ENCODE measurements around the gene PASK. TPM values are rescaled to one million over a fixed set of nuclear protein-coding genes. Genes with fewer than 3 reads are reported as not detected.

PASK gene
- total RNA-seq, 2 experiments from 2014 or later = 26.8 to 84.3 TPM

GRCh38 chr2:241182531-241183133 lies 33.4 kb upstream of the PASK start:
- H3K9me3 ChIP-seq (ENCODE audit: low read length) = no peaks in the 10 kb centered on the region
- POLR2A ChIA-PET = no interaction called here
- no peak overlapping the region for H2AFZ ChIP-seq (ENCODE audit: low read length)
- intact Hi-C loops (cut with micrococcal nuclease; ENCODE audit: unreplicated experiment) = no loop called here
- H3K79me2 ChIP-seq (ENCODE audit: insufficient read depth, low read depth, low read length) = no peaks in the 10 kb centered on the region
- DNase-seq (ENCODE audit: low spot score) = no peak
- peaks cover 6% of the 10 kb centered on the region; the same call in 1 of the 2 replicates for H3K36me3 ChIP-seq (ENCODE audit: insufficient read depth, low read length)
- no peak overlapping the region for H3K4me3 ChIP-seq (ENCODE audit: low read depth, low read length, poor library complexity, severe bottlenecking)
- H3K27ac ChIP-seq (ENCODE audit: low read depth, low read length, poor library complexity, severe bottlenecking) = no peak overlapping the region
- no peaks in the 10 kb centered on the region for H3K9me2 ChIP-seq (ENCODE audit: insufficient read depth, low read length)
- H3K4me1 ChIP-seq (ENCODE audit: insufficient read depth, low read length, poor library complexity, severe bottlenecking) = peaks cover 1% of the 10 kb centered on the region
- CTCF ChIA-PET (ENCODE audit: unreplicated experiment) = no interaction called here
- H4K20me1 ChIP-seq (ENCODE audit: insufficient read depth, low read length) = no peaks in the 10 kb centered on the region
- H3K4me2 ChIP-seq (ENCODE audit: low read length) = no peak overlapping the region
- BruUV-seq (replicated peaks) = no TSS peak
- TF ChIP-seq CTCF (conservative IDR thresholded peaks at IDR 0.05; ENCODE audit: low read length) (no peak), EZH2phosphoT487 (IDR thresholded peaks at IDR 0.05; ENCODE audit: borderline replicate concordance, low read depth, low read length) (no peak)

GRCh38 chr2:241182126-241182525 lies 32.9 kb upstream of the PASK start:
- Histone ChIP-seq H3K79me2 (ENCODE audit: insufficient read depth, low read depth, low read length) (no peaks in the 10 kb centered on the region), H4K20me1 (ENCODE audit: insufficient read depth, low read length) (no peaks in the 10 kb centered on the region), H3K36me3 (ENCODE audit: insufficient read depth, low read length) (peaks cover 8% of the 10 kb centered on the region; the same call in 1 of the 2 replicates), H3K9me3 (ENCODE audit: low read length) (no peaks in the 10 kb centered on the region), H3K4me2 (ENCODE audit: low read length) (no peak overlapping the region), H3K4me1 (ENCODE audit: insufficient read depth, low read length, poor library complexity, severe bottlenecking) (no peaks in the 10 kb centered on the region), H3K27ac (ENCODE audit: low read depth, low read length, poor library complexity, severe bottlenecking) (no peak overlapping the region), H3K9me2 (ENCODE audit: insufficient read depth, low read length) (no peaks in the 10 kb centered on the region), H3K4me3 (ENCODE audit: low read depth, low read length, poor library complexity, severe bottlenecking) (no peak overlapping the region), H2AFZ (ENCODE audit: low read length) (no peak overlapping the region)
- intact Hi-C loops (cut with micrococcal nuclease; ENCODE audit: unreplicated experiment) = no loop called here
- BruUV-seq (replicated peaks) = no TSS peak
- ChIA-PET POLR2A (no interaction called here), CTCF (ENCODE audit: unreplicated experiment) (no interaction called here)
- TF ChIP-seq CTCF (conservative IDR thresholded peaks at IDR 0.05; ENCODE audit: low read length) (no peak), EZH2phosphoT487 (IDR thresholded peaks at IDR 0.05; ENCODE audit: borderline replicate concordance, low read depth, low read length) (no peak)
- no peak for DNase-seq (ENCODE audit: low spot score)

- Histone ChIP-seq H3K4me3 (ENCODE audit: low read depth, low read length, poor library complexity, severe bottlenecking) (no peak overlapping the region), H2AFZ (ENCODE audit: low read length) (no peak overlapping the region), H3K9me3 (ENCODE audit: low read length) (no peaks in the 10 kb centered on the region), H3K9me2 (ENCODE audit: insufficient read depth, low read length) (no peaks in the 10 kb centered on the region), H3K36me3 (ENCODE audit: insufficient read depth, low read length) (peaks cover 17% of the 10 kb centered on the region), H3K79me2 (ENCODE audit: insufficient read depth, low read depth, low read length) (no peaks in the 10 kb centered on the region), H3K4me1 (ENCODE audit: insufficient read depth, low read length, poor library complexity, severe bottlenecking) (no peaks in the 10 kb centered on the region), H3K4me2 (ENCODE audit: low read length) (no peak overlapping the region), H3K27ac (ENCODE audit: low read depth, low read length, poor library complexity, severe bottlenecking) (no peak overlapping the region), H4K20me1 (ENCODE audit: insufficient read depth, low read length) (no peaks in the 10 kb centered on the region)
- BruUV-seq (replicated peaks) = no TSS peak
- no peak for DNase-seq (ENCODE audit: low spot score)
- intact Hi-C loops (cut with micrococcal nuclease; ENCODE audit: unreplicated experiment) = no loop called here
- ChIA-PET POLR2A (interaction anchor here (0.6 to 0.7 kb wide), 2 partner anchors 9 to 141 kb away, joined by 3 to 5 read pairs; no protein-coding TSS in a partner anchor), CTCF (ENCODE audit: unreplicated experiment) (no interaction called here)
- TF ChIP-seq CTCF (conservative IDR thresholded peaks at IDR 0.05; ENCODE audit: low read length) = no peak
- no peak for TF ChIP-seq EZH2phosphoT487 (IDR thresholded peaks at IDR 0.05; ENCODE audit: borderline replicate concordance, low read depth, low read length)
Observed at GRCh38 chr2:241180495-241180894, 31.2 kb upstream of the PASK start.
